Gastroesophageal sphincter (tissue), 4 donors: ENCODE results near the gene TSHZ2. TPM values are rescaled to one million over a fixed set of nuclear protein-coding genes. Genes with fewer than 3 reads are reported as not detected.

Experiments used
- ATAC-seq: fragments of 150-250 bp; one replicate; pipeline ENCODE4 v1.9.1; 2016; ENCODE audit warnings: mild to moderate bottlenecking, moderate library complexity
- H3K27ac ChIP-seq, 4 donors: fragments of 200-600 bp; sonication (generic) in 3 of 4; 1 replicate in 3 of 4; 2 replicates in 1 of 4; pipeline ENCODE4 v1.5.1; 2016 to 2019
- H3K27me3 ChIP-seq: fragments of 200-600 bp; sonication (generic); one replicate; pipeline ENCODE4 v1.5.1; 2019
- H3K36me3 ChIP-seq, 2 donors: fragments of 200-600 bp; sonication (generic); one replicate each; pipeline ENCODE4 v1.5.1; 2019; ENCODE audit warnings: control low read depth in 1 of 2
- H3K4me1 ChIP-seq, 3 donors: fragments of 200-600 bp; sonication (generic); 1 replicate in 2 of 3; 2 replicates in 1 of 3; pipeline ENCODE4 v1.5.1; 2016 to 2019; ENCODE audit warnings: control low read depth in 2 of 3
- H3K4me3 ChIP-seq, 2 donors: fragments of 200-600 bp; sonication (generic); one replicate each; pipeline ENCODE4 v1.5.1; 2019; ENCODE audit warnings: mild to moderate bottlenecking in 1 of 2, moderate library complexity in 1 of 2
- H3K9me3 ChIP-seq, 3 donors: fragments of 200-600 bp; sonication (generic); one replicate each; pipeline ENCODE4 v1.5.1; 2017 to 2019; ENCODE audit warnings: control low read depth in 2 of 3
- EP300 ChIP-seq: sonication (generic); formaldehyde crosslinking; IDR thresholded peaks from one replicate; pipeline ENCODE4 v1.6.1; 2017; ENCODE audit warnings: antibody characterized with exemption, mild to moderate bottlenecking
- POLR2A ChIP-seq, 2 donors: fragments of 450-650 bp; IDR thresholded peaks; one replicate each; pipeline ENCODE4 v1.6.1; 2017; ENCODE audit warnings: antibody characterized with exemption in 2 of 2, mild to moderate bottlenecking in 2 of 2, moderate library complexity in 1 of 2
- POLR2AphosphoS5 ChIP-seq: sonication (generic); formaldehyde crosslinking; IDR thresholded peaks from one replicate; pipeline ENCODE4 v1.6.1; 2017; ENCODE audit warnings: antibody characterized with exemption
- WGBS, 2 donors: methylation state at CpG; one replicate each; pipeline ENCODE4 v1.1.5; 2018; ENCODE audit warnings: low coverage in 1 of 2; 5-methylcytosine and 5-hydroxymethylcytosine counted together
- total RNA-seq, 4 donors: library from RNA; depleted of rRNA; stranded (reverse); fragments of >200 nt; gene quantifications; one replicate each; pipeline ENCODE4 v1.1.0, GENCODE V29; 2016
- TF ChIP-seq, protein P1 (sequence below), 4 experiments: fragments of 200-600 bp in 2 of 4; fragments of 450-650 bp in 2 of 4; sonication (generic) in 1 of 4; IDR thresholded peaks; one replicate each; pipeline ENCODE4 v1.5.1; 2017 to 2019; ENCODE audit warnings: antibody characterized with exemption in 4 of 4, mild to moderate bottlenecking in 2 of 4, moderate library complexity in 2 of 4

Gene TSHZ2
- total RNA-seq, 4 donors from 2014 or later: 9.9 to 21.3 (median 12.2) TPM

DNA sequence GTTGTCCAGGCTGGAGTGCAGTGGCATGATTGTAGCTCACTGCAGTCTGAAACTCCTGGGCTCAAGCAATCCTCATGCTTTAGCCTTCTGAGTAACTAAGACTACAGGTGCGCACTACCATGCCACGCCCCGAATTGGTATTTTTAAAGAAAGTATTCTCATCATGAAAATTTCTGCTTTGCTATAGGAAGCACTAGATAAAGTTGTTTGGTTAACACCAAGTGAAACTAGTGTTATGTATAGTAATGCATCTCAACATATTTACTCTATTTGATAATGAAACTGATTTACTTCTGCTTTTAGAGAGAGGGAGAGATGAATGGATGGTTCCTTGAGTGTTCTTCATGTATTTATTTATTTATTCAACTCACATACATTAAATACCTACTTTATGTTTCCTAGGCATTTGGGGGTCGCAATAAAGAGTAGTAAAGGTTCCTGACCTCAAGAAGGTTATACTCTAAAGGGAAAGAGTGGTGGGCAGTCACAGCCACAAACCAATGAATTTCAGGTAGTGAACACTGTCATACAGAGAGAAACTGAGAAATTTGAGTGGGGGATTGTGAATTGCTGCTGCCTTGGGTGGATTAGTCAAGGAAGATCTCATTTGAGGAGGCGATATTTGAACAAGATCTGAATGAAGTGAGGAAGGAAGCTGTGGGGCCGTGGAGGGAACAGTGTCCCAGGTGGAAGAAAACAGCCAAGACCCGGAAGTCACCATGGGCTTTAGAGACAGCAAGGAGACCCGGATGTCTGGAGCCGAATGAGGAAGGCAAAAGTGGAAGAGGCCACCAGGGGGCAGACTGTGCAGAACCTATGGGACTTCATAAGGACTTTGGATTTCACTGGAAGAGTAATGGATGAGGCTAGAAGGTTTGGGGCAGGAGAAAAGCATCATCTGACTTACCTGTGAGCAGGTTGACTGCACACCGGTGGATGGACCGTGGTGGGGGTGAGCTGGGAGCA, 185.6 kb downstream of the TSHZ2 start:
- Histone ChIP-seq H3K4me3 (no peak overlapping the region), H3K27me3 (no peaks in the 10 kb centered on the region), H3K9me3 (no peaks in the 10 kb centered on the region), H3K4me1 (peaks cover 0 to 3% (median 0%) of the 10 kb centered on the region in 3 donors), H3K27ac (no peak overlapping the region), H3K36me3 (no peaks in the 10 kb centered on the region)
- WGBS, 2 donors: 83 to 94% methylated on average over 7 to 9 of the region's 11 CpGs
- ATAC-seq: no peak
- TF ChIP-seq POLR2A (IDR thresholded peaks at IDR 0.05): no peak
- TF ChIP-seq, protein P1, sequence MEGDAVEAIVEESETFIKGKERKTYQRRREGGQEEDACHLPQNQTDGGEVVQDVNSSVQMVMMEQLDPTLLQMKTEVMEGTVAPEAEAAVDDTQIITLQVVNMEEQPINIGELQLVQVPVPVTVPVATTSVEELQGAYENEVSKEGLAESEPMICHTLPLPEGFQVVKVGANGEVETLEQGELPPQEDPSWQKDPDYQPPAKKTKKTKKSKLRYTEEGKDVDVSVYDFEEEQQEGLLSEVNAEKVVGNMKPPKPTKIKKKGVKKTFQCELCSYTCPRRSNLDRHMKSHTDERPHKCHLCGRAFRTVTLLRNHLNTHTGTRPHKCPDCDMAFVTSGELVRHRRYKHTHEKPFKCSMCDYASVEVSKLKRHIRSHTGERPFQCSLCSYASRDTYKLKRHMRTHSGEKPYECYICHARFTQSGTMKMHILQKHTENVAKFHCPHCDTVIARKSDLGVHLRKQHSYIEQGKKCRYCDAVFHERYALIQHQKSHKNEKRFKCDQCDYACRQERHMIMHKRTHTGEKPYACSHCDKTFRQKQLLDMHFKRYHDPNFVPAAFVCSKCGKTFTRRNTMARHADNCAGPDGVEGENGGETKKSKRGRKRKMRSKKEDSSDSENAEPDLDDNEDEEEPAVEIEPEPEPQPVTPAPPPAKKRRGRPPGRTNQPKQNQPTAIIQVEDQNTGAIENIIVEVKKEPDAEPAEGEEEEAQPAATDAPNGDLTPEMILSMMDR (IDR thresholded peaks at IDR 0.05): peak in 1 of 4 experiments; percentile 36

DNA sequence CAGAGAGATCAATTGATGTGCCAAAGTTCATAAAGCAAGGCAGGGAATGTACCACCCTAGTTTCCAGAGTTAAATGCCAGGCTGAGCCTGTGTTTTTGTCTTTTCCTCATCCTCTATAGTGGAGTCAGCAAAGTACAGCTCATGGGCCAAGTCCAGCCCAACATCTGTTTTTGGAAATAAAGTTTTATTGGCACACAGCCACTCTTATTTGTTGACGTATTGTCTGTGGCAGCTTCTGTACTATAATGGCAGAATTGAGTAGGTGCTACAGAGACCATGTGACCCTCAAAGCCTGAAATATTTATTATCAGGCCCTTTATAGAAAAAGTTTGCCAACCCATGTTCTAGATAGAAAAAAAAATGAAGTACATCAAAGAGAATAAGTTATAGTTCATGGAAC, 187.0 kb downstream of the TSHZ2 start:
- Histone ChIP-seq H3K4me1 (peaks cover 0 to 4% (median 0%) of the 10 kb centered on the region in 3 donors), H3K27ac (no peak overlapping the region), H3K36me3 (no peaks in the 10 kb centered on the region), H3K27me3 (no peaks in the 10 kb centered on the region), H3K4me3 (no peak overlapping the region), H3K9me3 (no peaks in the 10 kb centered on the region)
- TF ChIP-seq, protein P1 (IDR thresholded peaks at IDR 0.05): no peak
- no peak for TF ChIP-seq POLR2A (IDR thresholded peaks at IDR 0.05)
- no peak for TF ChIP-seq EP300
- TF ChIP-seq POLR2AphosphoS5: no peak
- no peak for ATAC-seq
- 22% methylated on average over 1 of the region's 1 CpG; no CpG with 5 or more reads in 1 of the 2 donors for WGBS, 2 donors

DNA sequence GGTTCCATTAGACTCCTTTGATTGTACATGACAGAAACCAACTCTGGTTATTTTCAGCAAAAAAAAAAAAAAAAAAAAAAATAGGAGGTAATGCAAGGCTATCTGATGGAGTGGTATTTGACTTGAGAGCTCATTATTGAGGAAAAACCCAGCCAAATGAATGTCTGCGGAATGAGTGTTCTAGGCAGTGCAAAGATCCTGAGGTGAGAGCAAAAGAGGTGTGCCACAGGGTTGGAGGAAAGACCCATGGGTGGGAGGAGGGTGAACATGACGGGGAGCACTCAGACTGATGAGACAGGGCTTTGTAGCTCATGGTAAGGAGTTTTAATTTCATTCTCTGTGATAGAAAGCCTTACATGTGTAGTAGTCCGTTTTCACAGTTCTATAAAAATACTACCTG, 188.9 kb downstream of the TSHZ2 start:
- Histone ChIP-seq H3K4me1 (peaks cover 0 to 4% (median 0%) of the 10 kb centered on the region in 3 donors), H3K27ac (no peak overlapping the region)
- WGBS, 2 donors: 86 to 94% methylated on average over 3 of the region's 3 CpGs

DNA sequence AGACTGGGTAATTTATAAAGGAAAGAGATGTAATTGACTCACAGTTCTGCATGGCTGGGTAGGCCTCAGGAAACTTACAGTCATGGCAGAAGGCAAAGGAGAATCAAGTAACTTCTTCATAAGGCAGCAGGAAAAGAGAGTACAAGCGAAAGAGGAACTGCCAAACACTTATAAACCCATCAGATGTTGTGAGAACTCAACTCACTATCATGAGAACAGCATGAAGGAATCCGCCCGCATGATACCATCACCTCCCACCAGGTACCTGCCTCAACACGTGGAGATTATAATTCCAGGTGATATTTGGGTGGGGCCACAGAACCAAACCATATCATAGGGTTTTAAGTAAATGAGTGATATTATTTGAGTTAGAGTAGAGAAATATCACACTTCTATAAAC, 189.3 kb downstream of the TSHZ2 start:
- H3K4me3 ChIP-seq: no peak overlapping the region
- ATAC-seq: no peak
- no peaks in the 10 kb centered on the region for H3K9me3 ChIP-seq
- no peaks in the 10 kb centered on the region for H3K36me3 ChIP-seq
- TF ChIP-seq POLR2A (IDR thresholded peaks at IDR 0.05) (no peak), POLR2AphosphoS5 (no peak), EP300 (no peak)
- TF ChIP-seq, protein P1 (IDR thresholded peaks at IDR 0.05): no peak
- 90 to 93% methylated on average over 4 of the region's 4 CpGs for WGBS, 2 donors
- no peaks in the 10 kb centered on the region for H3K27me3 ChIP-seq
- peaks cover 0 to 4% (median 0%) of the 10 kb centered on the region in 3 donors for H3K4me1 ChIP-seq
- H3K27ac ChIP-seq: peak overlapping the region in 2 of 4 donors; percentile 20 to 24

More for the DNA sequence above, 188.9 kb downstream of the TSHZ2 start:
- Histone ChIP-seq H3K4me3 (no peak overlapping the region), H3K9me3 (no peaks in the 10 kb centered on the region), H3K27me3 (no peaks in the 10 kb centered on the region), H3K36me3 (no peaks in the 10 kb centered on the region)
- ATAC-seq: no peak
- TF ChIP-seq, protein P1 (IDR thresholded peaks at IDR 0.05): no peak
- no peak for TF ChIP-seq EP300
- no peak for TF ChIP-seq POLR2AphosphoS5
- TF ChIP-seq POLR2A (IDR thresholded peaks at IDR 0.05): no peak
